SK-N-MC (cell line): ENCODE results near the gene SNX25.

Experiments used
- EZH2 ChIP-seq: fragments of 200-600 bp; sonication (generic); IDR thresholded peaks from one replicate; pipeline ENCODE4 v1.6.1; 2017; ENCODE audit warnings: antibody characterized with exemption
- POLR2AphosphoS5 ChIP-seq: IDR thresholded peaks from 2 replicates; pipeline ENCODE4 v1.6.1; 2012; ENCODE audit warnings: mild to moderate bottlenecking, low read depth, low read length, borderline replicate concordance

- TF ChIP-seq EZH2 (no peak), POLR2AphosphoS5 (no peak)
These were observed 164.6 kb downstream of the SNX25 start for GRCh38 chr4:185374027-185374426.
